OCI-LY7 (cell line): ENCODE data around the gene CRADD.

Experiments used
- CTCF ChIP-seq: fragments of 200-600 bp; sonication (generic); conservative IDR thresholded peaks from 2 replicates; pipeline ENCODE4 v1.5.1; 2014; ENCODE audit warnings: mild to moderate bottlenecking, antibody characterized with exemption, low read length, moderate library complexity, mixed read lengths
- EZH2phosphoT487 ChIP-seq: fragments of 200-600 bp; sonication (generic); IDR thresholded peaks from 2 replicates; pipeline ENCODE4 v1.6.1; 2018; ENCODE audit warnings: low read depth, borderline replicate concordance, mild to moderate bottlenecking, mixed run types, antibody characterized with exemption, low read length, moderate library complexity, mixed read lengths

GRCh38 chr12:93901739-93902138 is 224.6 kb downstream of the CRADD start:
- TF ChIP-seq CTCF = no peak
- no peak for TF ChIP-seq EZH2phosphoT487
